Common myeloid progenitor, CD34-positive (primary cell): Measurements from ENCODE around the gene WWOX.

ENCODE experiments used
- CTCF ChIA-PET: fragments of 350-600 bp; sonication (Branson Sonifier 250); formaldehyde crosslinking; loops from one replicate; lab custom pipeline; 2021; ENCODE audit warnings: antibody characterized with exemption; lab: Charles Lee
- POLR2A ChIA-PET: fragments of 350-600 bp; sonication (Branson Sonifier 250); formaldehyde crosslinking; loops from one replicate; lab custom pipeline; 2021; ENCODE audit warnings: antibody characterized with exemption; lab: Charles Lee
- DNase-seq, 3 donors: peaks; one replicate each; pipeline versions ENCODE4 v3.0.0 to v3.0.0-alpha.2; 2013
- H3K27ac ChIP-seq, 2 experiments: 1 replicate in 1 of 2; 2 replicates in 1 of 2; pipeline ENCODE4 v1.7.0; 2013; ENCODE audit warnings: inconsistent platforms in 2 of 2, low read length in 2 of 2, mild to moderate bottlenecking in 2 of 2, low read depth in 1 of 2, moderate library complexity in 1 of 2; ENCODE audit not compliant: severe bottlenecking in 2 of 2, insufficient read depth in 1 of 2, poor library complexity in 1 of 2
- H3K27me3 ChIP-seq, 5 experiments: replicated peaks in 2 of 5; 1 replicate in 3 of 5; 2 replicates in 2 of 5; pipeline versions ENCODE4 v1.6.1 to v1.7.0; 2013; ENCODE audit warnings: low read length in 4 of 5, mild to moderate bottlenecking in 2 of 5, moderate library complexity in 2 of 5, inconsistent platforms in 1 of 5; ENCODE audit not compliant: insufficient read depth in 5 of 5, control insufficient read depth in 4 of 5
- H3K36me3 ChIP-seq, 4 experiments: 1 replicate in 2 of 4; 2 replicates in 2 of 4; pipeline versions ENCODE4 v1.6.1 to v1.7.0; 2013; ENCODE audit warnings: low read length in 3 of 4, control low read depth in 1 of 4, mild to moderate bottlenecking in 1 of 4; ENCODE audit not compliant: control insufficient read depth in 4 of 4, insufficient read depth in 4 of 4
- H3K4me1 ChIP-seq, 4 experiments: 1 replicate in 3 of 4; 2 replicates in 1 of 4; pipeline versions ENCODE4 v1.6.1 to v1.7.1; 2013; ENCODE audit warnings: low read length in 3 of 4, mild to moderate bottlenecking in 3 of 4, control low read depth in 1 of 4, inconsistent platforms in 1 of 4, moderate library complexity in 1 of 4; ENCODE audit not compliant: control insufficient read depth in 4 of 4, insufficient read depth in 4 of 4; ENCODE audit errors: control extremely low read depth in 1 of 4
- H3K4me3 ChIP-seq, 7 experiments: 1 replicate in 4 of 7; 2 replicates in 3 of 7; pipeline versions ENCODE4 v1.5.1 to v1.7.0; 2013; ENCODE audit warnings: mild to moderate bottlenecking in 7 of 7, low read length in 6 of 7, moderate library complexity in 6 of 7, inconsistent platforms in 2 of 7, low read depth in 2 of 7, control low read depth in 1 of 7; ENCODE audit not compliant: insufficient read depth in 4 of 7, control insufficient read depth in 1 of 7; ENCODE audit errors: extremely low read depth in 1 of 7
- H3K9me3 ChIP-seq, 5 experiments: 1 replicate in 4 of 5; 2 replicates in 1 of 5; pipeline versions ENCODE4 v1.6.1 to v1.7.1; 2013; ENCODE audit warnings: low read length in 4 of 5, mild to moderate bottlenecking in 2 of 5, inconsistent platforms in 1 of 5, low read depth in 1 of 5, moderate library complexity in 1 of 5; ENCODE audit not compliant: control insufficient read depth in 4 of 5, insufficient read depth in 2 of 5; ENCODE audit errors: control extremely low read depth in 1 of 5
- WGBS: methylation state at CpG from one replicate; pipeline ENCODE4 v1.1.5; 2013; ENCODE audit not compliant: insufficient coverage; 5-methylcytosine and 5-hydroxymethylcytosine counted together

The WWOX gene

DNA sequence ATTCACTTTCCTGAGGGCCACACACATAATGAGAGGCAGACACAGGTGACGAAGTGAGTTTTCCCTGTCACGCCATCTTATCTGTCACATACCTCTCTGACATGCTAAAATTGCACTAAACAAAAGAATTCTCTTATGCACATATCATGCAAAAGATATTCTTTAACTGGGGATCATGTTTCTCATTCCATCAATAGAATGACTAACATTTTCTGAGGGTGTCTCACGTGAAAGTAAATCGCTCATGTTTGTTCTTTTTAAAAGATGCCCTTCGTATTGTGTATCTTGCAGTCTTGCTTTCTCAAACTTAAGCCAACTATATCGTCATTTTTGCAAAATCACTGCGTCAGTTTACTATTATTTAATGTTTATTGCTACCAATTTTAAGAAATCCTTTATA is 306.4 kb downstream of the WWOX start:
- WGBS = 94% methylated on average over 4 of the region's 7 CpGs
- ChIA-PET CTCF (no interaction called here), POLR2A (interaction anchor here (0.6 kb wide), 1 partner anchor 32 kb away, joined by 3 read pairs; no protein-coding TSS in a partner anchor)
- H3K27ac ChIP-seq = no peak overlapping the region
- peaks cover 1 to 15% (median 7%) of the 10 kb centered on the region in 5 experiments for H3K9me3 ChIP-seq
- no peak overlapping the region for H3K4me3 ChIP-seq
- peaks cover 0 to 2% (median 0%) of the 10 kb centered on the region in 4 experiments for H3K36me3 ChIP-seq
- H3K27me3 ChIP-seq = no peaks in the 10 kb centered on the region
- no peak for DNase-seq
- no peaks in the 10 kb centered on the region for H3K4me1 ChIP-seq

DNA sequence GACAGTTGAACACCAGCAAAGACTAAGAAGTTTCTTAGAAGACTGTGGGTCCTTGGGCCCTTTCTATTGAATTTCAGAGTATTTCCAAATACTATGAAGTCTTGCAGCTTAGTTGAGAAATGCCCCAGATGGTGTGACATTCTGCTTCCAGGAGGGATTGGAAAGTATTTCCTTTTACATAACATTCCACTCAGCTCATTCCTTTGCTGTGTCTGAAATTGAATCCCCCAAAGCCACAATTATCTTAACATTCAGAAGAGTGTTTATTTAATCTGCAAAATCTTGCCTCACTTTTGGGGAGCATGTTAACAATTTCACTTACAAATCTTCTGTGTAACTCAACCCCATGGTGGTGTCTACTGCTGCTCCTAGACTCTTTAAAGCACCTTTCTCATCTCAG is 307.7 kb downstream of the WWOX start:
- H3K36me3 ChIP-seq = peaks cover 0 to 2% (median 0%) of the 10 kb centered on the region in 4 experiments
- CTCF ChIA-PET = interaction anchor here (0.5 kb wide), 1 partner anchor 94 kb away, joined by 3 read pairs; no protein-coding TSS in a partner anchor
- H3K27ac ChIP-seq = no peak overlapping the region
- no peaks in the 10 kb centered on the region for H3K4me1 ChIP-seq
- no peak overlapping the region for H3K4me3 ChIP-seq
- H3K27me3 ChIP-seq = no peaks in the 10 kb centered on the region
- H3K9me3 ChIP-seq = peaks cover 1 to 24% (median 9%) of the 10 kb centered on the region in 5 experiments
- POLR2A ChIA-PET = no interaction called here
- no peak for DNase-seq

DNA sequence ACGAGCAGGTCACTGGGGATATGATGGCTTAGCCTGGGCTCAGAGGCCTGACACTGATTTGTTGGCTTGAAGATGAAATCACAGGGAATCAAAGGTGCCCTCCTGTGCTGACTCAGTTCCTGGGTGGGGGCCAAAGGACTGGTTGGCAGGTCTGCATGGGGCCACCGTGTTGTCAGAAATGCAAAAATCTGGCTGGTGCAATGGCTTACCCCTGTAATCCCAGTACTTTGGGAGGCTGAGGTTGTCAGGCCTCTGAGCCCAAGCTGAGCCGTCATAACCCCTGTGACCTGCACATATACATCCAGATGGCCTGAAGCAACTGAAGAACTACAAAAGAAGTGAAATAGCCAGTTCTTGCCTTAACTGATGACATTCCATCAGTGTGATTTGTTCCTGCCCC is 314.2 kb downstream of the WWOX start:
- CTCF ChIA-PET = no interaction called here
- WGBS = 90% methylated on average over 3 of the region's 3 CpGs
- DNase-seq = no peak
- Histone ChIP-seq H3K9me3 (peaks cover under 1 to 34% (median 9%) of the 10 kb centered on the region in 5 experiments), H3K27ac (no peak overlapping the region), H3K36me3 (peaks cover 0 to 2% (median 0%) of the 10 kb centered on the region in 4 experiments), H3K4me1 (no peaks in the 10 kb centered on the region), H3K4me3 (no peak overlapping the region), H3K27me3 (no peaks in the 10 kb centered on the region)
- POLR2A ChIA-PET = no interaction called here

DNA sequence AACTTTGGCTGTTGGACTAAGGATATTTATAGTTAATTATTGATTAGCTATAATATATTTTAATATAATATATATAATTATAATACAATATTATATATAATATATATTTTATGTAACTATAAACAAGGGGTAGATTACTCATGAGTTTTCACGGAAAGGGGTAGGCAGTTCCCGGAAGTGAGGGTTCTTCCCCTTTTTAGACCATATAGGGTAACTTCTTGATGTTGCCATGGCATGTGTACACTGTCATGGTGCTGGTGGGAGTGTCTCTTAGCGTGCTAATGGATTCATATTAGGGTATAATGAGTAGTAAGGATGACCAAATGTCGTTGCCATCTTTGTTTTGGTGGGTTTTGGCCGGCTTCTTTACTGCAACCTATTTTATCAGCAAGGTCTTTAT is 315.6 kb downstream of the WWOX start:
- Histone ChIP-seq H3K27ac (no peak overlapping the region), H3K36me3 (peaks cover 0 to 2% (median 0%) of the 10 kb centered on the region in 4 experiments), H3K4me1 (no peaks in the 10 kb centered on the region), H3K4me3 (no peak overlapping the region), H3K27me3 (no peaks in the 10 kb centered on the region), H3K9me3 (peaks cover 0 to 30% (median 9%) of the 10 kb centered on the region in 5 experiments)
- 92% methylated on average over 2 of the region's 5 CpGs for WGBS
- ChIA-PET POLR2A (no interaction called here), CTCF (no interaction called here)
- DNase-seq = no peak

DNA sequence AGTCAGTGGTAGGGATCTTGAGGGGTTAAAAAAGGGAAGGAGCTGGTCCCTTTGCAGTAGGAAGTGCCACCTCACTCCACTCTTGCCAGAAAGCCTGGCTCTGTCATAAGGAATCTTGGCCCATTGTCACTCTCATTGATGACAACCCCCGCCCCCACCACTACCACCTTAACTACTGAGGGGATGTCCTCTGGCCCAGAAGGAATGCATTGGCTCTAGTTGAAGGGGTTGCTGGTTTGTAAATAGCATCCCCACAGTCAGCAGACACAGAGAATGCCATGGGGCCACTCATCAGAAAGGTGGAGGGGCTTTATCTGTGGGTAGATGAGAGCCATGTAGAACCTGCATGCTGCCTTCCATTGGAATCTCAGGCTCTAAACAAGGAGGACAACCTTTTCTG is 316.2 kb downstream of the WWOX start:
- H3K4me3 ChIP-seq = no peak overlapping the region
- ChIA-PET CTCF (no interaction called here), POLR2A (no interaction called here)
- H3K27me3 ChIP-seq = no peaks in the 10 kb centered on the region
- no peaks in the 10 kb centered on the region for H3K36me3 ChIP-seq
- DNase-seq = no peak
- H3K9me3 ChIP-seq = peaks cover 0 to 28% (median 9%) of the 10 kb centered on the region in 5 experiments
- no peak overlapping the region for H3K27ac ChIP-seq
- no peaks in the 10 kb centered on the region for H3K4me1 ChIP-seq
- WGBS = no CpG with 5 or more reads among the region's 1 CpG

DNA sequence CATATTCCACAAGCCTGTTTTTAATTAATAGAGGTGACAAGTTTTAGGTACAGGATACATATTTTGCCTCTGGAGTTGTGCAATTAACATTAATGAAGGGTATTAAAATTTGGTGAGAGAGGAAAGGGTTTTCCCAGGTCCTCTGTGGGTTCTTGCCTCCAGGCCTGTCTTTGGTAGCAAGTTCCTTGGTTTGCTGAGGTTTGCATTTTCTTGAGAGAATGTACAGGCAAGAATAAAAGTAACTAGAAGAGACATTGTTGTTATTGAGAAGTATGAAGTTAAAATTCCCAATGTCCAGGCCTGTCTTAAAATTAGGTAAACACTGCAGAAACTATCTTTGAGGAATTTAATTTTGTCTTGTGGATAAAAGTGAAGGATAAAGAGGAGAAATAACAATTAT is 316.9 kb downstream of the WWOX start:
- ChIA-PET CTCF (interaction anchor here (1.2 kb wide), 1 partner anchor 10 kb away, joined by 3 read pairs; no protein-coding TSS in a partner anchor), POLR2A (no interaction called here)

DNA sequence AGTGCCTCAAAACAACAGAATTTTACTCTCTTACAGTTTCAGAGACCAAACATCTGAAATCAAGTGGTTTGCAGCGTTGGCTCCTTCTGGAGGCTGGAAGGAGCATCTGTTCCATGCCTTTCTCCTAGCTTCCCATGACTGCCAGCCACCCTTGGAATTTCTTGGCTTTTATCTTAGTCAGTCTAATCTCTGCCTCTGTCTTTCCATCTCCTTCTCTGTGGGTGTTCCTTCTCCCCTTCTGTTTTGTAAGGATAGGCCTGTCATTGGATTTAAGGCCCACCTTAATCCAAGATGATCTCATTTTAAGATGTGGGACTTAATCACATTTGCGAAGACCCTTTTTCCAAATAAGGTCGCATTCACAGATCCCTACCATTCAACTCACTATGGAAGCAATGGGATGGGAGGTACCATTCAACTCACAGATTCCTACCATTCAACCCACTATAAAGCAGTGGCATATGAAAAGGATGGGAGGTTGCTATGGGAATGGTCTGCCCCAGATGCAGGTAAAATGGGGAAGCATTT is 321.8 kb downstream of the WWOX start:
- Histone ChIP-seq H3K4me1 (no peaks in the 10 kb centered on the region), H3K4me3 (no peak overlapping the region), H3K27ac (no peak overlapping the region), H3K36me3 (peaks cover 0 to 2% (median 0%) of the 10 kb centered on the region in 4 experiments), H3K9me3 (no peaks in the 10 kb centered on the region), H3K27me3 (no peaks in the 10 kb centered on the region)
- ChIA-PET CTCF (interaction anchor here (1.0 kb wide), 1 partner anchor 15 kb away, joined by 4 read pairs; no protein-coding TSS in a partner anchor), POLR2A (no interaction called here)
- no peak for DNase-seq
- 92% methylated on average over 1 of the region's 3 CpGs for WGBS

More for the DNA sequence above, 316.9 kb downstream of the WWOX start:
- no peaks in the 10 kb centered on the region for H3K36me3 ChIP-seq
- no peaks in the 10 kb centered on the region for H3K27me3 ChIP-seq
- no peak for DNase-seq
- H3K4me3 ChIP-seq = no peak overlapping the region
- H3K27ac ChIP-seq = no peak overlapping the region
- H3K9me3 ChIP-seq = peaks cover 0 to 25% (median 9%) of the 10 kb centered on the region in 5 experiments
- no peaks in the 10 kb centered on the region for H3K4me1 ChIP-seq
